T47D (cell line): ENCODE results near the gene NCAPH2.

Source experiments
- DNase-seq, 2 experiments: peaks; one replicate each; pipeline versions ENCODE4 v3.0.0 to v3.0.0-alpha.2; 2011 to 2012; ENCODE audit warnings: low read depth in 1 of 2, low spot score in 1 of 2
- JUND ChIP-seq: IDR thresholded peaks from 2 replicates; pipeline ENCODE4 v1.6.1; 2012; ENCODE audit warnings: low read depth
- in situ Hi-C: cut with HindIII; loops from 2 replicates; pipeline ENCODE4 v1.10.0; 2016; ENCODE audit warnings: low sequenced_read_pairs, low pct_unique_long_range_greater_than_20kb

NCAPH2 gene

DNA sequence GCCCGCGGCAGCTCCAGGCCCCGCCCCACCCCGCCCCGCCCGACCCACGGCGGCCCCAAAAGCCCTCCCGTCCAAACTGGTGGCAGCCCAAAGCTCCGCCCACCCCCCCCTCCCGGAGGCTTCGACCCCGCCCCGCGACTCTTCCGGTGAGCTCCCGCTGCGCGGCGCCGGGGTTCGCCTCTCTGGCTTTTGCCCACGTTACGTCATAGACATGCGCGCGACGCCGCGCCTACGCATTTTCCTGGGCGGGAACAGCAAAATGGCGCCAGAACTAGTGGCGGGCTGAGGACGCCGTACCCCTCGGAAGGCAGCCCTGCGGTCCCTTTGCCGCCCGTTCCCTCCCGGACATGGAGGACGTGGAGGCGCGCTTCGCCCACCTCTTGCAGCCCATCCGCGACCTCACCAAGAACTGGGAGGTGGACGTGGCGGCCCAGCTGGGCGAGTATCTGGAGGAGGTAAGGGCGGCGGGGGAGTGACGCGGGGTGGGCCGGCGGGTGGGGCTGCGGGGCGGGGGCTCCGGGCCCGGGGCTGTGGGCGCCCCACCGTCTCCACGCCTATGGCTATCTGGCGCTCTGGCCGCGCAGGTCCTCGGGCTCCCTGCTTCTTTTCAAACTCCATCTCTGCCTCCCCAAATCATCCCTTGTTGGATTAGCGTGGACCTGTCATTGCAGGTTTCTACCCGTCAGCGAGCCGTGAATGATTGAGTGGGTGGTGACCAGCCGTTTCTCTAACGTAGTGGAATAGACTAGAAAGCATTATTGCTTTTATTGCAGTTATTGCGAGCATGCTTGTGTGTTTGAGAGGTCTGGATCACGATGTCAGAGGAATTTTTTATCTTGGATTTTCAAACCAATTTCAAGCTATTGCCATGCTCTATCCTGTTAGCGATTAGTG is at the start of gene NCAPH2:
Gene NCAPH2, plus strand, starts transcription at position 234 of the 894 bp plus-strand sequence. Its CDS starts 114 bp downstream, at position 348.
- in situ Hi-C loops = no loop called here
- no peak for TF ChIP-seq JUND
- DNase-seq = peak; percentile 96

DNA sequence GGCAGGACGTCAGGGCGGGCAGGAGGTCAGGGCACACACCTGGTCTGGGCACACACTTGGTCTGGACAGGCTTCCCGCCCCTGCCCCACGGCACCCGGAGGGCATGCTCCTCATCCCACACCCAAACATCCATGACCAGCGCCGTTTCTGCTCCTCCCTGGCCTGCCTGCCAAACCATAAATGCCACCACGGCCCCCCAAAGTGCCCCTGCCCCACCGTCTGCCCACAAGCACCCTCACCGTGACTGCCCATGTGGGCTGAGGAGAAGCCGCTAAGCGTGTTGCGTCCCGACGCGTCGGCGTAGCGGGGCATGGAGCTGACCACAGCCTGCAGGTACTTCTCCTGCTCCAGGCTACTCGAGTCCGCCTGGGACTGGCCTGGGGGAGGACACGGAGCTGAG is 49.0 kb upstream of the NCAPH2 start:
- TF ChIP-seq JUND = no peak
- DNase-seq = no peak
- in situ Hi-C loops = no loop called here

DNA sequence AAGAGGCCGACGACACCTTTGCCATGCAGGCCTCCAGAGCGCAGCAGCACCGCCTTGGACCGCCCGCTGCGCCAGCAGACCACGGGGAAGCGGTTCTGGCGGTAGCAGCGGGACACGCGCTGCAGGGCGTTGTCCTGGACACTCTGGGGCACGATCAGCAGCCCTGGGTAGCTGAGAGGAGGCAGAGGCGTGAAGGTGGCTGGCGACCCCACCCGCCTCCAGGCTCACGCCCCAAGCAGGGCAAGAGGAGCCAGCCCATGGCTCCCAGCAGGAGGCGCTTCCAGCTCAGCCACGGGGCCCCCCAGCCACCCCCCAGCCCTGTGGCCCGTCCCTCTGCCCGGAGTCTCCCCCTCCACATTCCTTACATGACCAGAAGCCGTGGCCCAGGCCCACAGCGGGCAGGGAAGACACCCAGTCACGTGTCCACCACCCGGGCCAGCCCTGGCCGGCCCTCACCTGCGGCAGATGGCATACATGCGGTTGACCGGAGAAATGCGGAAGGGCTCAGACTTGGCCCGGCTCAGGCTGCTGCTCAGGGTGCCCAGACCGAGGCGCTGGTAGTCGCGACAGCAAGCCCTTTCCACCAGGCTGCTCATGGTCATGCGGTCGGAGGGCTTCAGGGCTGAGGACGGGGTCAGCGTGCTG is 48.4 kb upstream of the NCAPH2 start:
- DNase-seq = no peak
- in situ Hi-C loops = no loop called here
- TF ChIP-seq JUND = no peak

DNA sequence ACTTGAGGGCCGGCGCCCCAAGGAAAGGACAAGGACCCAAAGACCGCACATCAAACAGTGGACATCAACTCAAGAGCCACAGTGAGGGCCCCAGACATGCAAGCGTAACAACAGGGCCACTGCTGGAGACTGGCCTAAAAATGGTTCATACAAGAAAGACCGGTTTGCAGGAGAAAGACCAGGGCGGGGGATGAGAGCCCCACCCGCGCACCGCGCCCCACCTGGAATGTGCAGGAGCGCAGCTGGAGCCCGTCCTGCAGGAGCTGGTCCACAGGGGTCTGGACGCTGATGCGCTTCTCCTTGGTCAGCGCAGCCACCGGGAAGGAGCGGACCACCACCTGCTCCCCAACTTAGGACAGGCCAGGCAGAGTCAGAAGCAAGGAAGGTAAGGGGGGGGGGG is 47.1 kb upstream of the NCAPH2 start:
- TF ChIP-seq JUND = no peak
- DNase-seq = no peak
- in situ Hi-C loops = no loop called here

DNA sequence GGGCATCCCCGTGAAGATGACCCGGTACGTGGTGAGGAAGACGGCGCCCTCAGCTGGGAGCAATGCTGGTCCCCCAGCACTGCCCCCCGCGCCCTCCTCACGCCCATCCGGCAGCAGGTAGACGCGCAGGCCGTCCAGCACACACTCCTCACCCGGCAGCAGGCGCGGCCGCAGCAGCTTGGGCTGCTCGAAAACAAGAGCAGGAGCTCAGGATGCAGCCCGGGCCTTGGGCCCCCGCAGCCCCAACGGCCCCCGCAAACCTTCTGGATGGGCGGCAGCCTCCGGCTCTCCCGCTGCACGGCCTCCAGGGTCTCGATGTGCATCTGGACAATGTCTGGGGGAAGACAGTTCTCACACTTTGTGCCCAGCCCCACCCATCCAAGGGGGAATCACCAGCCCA is 46.5 kb upstream of the NCAPH2 start:
- in situ Hi-C loops = no loop called here
- TF ChIP-seq JUND = no peak
- DNase-seq = no peak

DNA sequence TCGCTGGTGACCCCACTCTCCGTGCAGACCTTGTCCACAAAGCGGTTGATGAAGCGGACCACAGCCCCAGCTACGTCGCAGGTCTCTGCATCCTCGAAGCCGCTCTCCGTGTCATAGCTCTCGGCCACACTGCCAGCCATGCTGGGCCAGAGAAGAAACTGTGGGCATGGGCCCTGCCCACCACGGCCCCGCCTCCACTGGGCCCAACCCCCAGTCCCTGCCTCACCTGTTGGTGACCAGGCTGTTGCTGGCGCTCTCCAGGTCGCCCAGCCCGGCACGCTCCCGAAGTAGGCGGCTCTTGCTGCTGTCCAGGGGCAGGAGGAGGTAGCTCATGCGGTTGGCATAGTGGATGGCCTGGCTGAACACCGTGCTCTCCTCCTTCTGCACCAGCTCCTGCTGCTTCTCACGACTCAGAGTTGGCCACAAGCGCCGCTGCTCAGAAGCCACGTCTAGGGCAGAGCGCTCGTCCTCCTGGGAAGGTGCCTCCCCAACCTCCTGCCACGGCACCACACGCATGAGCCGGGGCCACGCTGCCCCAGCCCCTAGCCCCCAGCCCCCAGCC is 46.0 kb upstream of the NCAPH2 start:
- in situ Hi-C loops = no loop called here
- TF ChIP-seq JUND = no peak

DNA sequence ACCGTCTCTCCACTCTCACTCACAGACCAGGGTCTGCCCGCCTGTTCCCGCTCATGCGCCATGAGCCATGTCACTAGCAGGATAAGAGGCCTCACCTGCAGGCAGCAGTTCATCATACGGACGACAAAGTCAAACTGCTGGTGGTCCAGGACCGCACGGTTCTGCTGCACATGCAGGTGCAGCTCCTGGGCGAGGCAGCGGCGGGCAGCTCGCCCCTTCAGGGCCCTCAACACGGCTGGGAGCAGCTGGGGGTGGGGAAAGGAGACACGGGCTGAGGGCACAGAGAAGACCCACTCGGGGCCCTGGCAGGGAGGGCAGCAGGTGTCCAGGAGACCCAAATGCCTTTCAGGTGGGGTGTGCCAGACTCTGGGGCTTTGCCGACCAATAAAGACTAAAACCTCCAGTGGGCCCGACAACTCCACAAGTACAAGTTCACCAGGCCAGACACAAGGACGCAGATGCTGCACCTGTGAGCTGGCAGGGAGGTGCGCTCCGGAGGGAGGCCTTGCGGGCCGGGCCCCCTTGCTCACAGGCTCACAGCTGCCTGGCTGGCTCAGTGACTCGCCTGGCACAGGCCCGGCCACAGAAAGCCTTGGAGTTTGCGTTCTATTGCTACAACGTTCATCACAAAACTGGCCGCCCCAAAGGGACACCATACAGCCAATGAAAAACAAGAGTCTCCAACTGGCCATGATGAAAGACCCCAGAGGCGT is 44.7 kb upstream of the NCAPH2 start:
- in situ Hi-C loops = no loop called here

More for the DNA sequence above, 46.0 kb upstream of the NCAPH2 start:
- DNase-seq = no peak

DNA sequence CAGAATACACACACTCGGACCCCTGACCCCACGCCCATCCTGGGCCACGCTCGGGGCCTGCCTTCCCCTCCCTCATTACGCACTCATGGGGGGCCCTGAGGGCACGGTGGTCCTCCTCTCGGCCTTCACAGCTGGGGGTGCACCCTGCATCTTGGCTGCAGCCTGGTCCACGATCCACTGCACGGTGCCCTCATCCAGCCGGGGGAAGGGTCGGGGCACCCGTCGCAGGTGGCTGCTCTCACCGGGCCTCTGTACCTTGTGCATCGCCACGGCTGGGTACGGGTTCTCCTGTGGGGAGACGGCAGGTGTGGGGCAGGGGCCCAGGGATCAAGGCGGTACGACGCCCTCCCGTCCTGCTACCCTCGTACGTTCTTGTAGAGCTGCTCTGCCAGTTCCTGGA is 43.6 kb upstream of the NCAPH2 start:
- in situ Hi-C loops = no loop called here
- no peak for TF ChIP-seq JUND
- no peak for DNase-seq

More for the DNA sequence above, 44.7 kb upstream of the NCAPH2 start:
- TF ChIP-seq JUND = no peak
- DNase-seq = no peak

DNA sequence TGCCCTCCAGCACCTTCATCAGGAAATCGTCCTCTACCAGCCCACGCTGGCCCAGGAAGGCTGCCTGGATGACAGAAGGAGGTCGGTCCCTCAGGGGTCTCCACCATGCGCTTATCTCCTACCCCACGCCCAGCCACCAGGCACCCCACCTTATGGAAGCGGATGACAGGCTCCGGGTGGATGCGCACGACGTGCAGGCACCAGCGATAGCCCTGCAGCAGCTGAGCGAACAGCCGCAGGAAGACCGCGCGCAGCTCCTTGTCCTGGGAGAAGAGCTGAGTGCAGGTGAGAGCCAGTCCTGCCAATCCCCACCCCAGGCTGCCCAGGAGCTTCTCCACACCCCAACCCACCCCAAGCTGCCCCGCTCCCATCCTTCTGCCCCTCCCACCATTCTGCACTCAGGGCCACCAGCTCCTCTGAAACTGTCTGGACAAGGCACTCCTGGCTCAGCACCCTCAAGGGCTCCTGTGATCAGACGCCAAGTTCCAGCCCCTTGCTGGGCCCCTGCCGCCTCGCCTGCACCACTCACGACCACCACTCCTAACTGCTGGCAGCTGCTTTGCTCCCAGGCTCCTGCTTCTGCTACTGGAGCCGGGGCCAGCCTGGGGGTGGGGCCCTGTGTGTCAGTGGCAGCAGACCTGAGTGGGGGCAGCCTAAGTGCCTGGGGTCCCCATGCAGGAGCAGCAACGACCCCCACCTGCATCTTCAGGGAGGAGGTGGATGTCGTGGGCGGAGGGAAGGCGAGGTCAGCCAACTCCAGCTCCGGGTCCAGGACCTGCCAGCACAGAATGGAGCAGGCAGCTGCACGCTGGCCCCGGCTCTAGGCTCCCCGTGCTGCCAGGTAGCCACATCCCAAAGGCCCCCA is 42.7 kb upstream of the NCAPH2 start:
- DNase-seq = no peak
- in situ Hi-C loops = no loop called here
- TF ChIP-seq JUND = no peak

DNA sequence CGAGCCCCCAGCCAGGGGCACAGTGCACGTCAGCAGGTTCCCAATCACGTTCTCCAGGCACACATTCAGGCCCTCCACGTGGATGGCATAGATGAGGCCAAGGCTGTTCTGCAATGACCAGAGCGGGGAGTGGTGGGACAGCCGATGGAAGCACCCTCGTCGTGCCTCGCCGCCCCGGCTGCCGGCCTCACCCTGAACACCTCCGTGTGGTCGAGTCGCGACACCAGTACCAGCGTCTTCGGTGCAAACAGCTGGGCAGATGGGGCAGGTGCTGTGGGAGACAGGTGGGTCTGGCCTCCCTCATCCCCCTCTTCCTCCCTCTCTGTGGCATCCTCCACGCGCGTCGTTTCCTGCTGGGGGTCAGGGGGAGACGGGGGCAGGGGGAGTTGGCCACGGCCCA is 40.7 kb upstream of the NCAPH2 start:
- in situ Hi-C loops = no loop called here
- TF ChIP-seq JUND = no peak
- DNase-seq = no peak

DNA sequence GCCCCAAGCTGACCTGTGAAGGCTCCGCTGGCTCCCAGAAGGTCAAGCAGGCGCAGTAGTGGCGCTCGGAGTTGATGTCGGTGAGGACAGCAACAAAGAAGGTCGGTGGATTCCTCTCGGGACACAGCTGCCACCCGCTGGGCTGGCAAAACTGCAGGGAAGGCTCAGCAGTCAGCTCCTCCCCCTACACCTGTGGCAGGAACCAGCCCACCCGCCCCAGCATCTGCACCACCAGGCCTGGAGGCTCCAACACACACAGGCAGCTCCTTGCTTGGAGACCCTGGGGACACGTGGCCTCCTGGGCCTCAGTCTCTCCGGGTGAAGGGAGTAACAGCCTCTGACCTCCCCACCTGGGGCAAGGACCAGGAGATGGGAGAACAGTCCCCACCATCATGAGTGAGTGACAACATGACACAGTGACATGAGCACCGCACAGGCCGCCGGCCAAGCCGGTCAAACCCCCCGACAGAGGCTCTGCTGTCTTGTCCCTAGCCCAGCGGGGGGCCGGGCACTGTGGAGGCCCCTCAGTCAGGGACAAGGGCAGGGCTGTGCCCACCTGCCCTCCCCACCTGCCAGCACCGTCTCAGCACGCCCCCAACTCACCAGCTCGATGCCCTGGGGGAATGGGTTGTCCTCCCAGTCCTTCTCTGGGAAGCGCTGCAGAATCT is 40.1 kb upstream of the NCAPH2 start:
- TF ChIP-seq JUND = no peak
- in situ Hi-C loops = no loop called here
- DNase-seq = no peak
